Measurements from ENCODE around the gene AKAP13.
A peak's percentile ranks its signal among the peaks of the same experiment; 100 is the strongest.
"Not testable (repeated sequence)": the region's sequence is repeated elsewhere in the genome, so short reads cannot be mapped to it uniquely, and the experiment has no call there.

AKAP13 gene

DNA sequence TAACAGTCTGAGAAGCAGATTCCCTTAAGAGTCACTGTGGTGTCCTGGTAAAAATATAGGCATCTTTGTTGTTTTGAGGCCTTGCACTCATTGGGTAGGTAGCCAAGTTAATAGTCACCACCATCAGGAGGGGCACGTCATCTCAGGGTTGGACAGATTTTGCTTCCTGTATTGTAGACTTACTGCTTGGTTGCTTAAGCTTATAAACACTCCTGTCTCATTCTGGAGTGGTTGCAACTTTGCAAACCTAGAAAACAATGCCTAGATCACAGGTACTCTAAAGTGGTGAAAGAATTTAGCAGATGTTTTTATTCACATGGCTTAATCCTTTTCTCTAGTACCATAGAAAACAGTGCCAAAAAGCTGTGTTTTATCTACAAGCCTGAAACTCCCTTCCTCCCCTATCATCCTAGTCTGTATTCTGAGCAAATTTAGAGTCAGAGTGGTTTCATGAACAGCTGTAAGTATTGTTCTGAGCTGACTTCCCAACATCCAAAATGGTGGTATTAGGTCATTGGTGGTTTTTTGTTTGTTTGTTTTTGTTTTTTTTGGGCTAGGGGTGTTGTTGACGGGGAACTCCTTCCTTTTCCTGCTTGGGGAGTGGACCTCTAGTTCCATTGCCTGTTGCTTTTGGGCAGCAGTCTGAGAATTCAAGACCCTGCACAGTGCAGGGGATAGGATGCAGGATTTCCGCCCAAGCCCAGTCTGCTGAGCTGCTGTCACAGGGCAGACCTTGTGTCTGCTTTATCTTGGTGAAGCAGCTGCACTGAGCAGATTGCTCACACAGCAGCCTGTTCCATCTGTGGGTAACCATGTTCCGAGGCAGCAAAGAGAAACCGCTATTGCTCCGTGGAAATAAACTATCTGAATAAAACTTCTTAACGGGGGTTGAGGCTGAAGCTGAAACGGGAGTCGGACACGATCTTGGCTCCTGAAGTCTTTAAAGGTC is 202.0 kb downstream of the AKAP13 start:
- peak; percentile 64 for DNase-seq

DNA sequence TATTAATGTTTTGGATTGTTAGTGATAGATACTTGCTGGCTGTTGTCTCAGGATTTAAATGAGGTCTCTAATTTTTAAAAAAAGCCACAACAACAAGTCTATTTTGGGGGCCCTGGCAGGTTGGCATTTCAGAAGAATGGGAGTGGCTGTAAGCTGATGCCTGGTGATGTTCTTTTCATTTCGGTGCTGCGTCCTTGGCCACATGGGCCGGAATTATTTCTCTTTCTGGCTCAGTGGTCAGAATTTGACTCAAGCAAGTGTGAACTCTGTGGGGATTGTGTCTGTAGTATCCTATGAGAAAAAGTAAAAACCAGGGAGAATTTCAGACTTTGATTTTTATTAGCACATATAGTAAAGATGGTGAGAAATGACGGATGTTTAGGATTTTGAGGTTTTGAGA is 203.0 kb downstream of the AKAP13 start:
- no peak for DNase-seq

DNA sequence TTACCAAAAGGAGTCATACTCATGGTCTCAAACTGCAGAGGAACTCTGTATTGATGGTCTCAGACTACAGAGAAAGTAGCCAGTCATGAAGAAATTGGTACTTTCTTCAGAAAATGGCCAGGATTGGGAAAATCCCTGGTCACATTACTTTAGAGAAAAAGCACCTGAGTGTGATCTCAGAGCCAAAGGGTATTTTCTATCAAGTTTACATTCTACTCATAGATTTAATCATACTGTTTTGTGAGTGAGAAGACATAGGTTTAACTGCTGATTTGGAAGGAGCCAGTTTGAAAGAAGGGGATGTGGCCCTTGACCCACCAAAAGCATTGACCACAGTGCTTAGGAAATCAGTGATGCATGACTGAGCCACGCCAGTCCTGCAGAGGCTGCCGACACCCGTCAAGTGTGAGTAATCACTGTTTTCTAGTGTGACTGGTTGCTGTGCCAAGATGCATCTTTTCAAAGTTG is 203.6 kb downstream of the AKAP13 start:
- peak; percentile 12 for DNase-seq

DNA sequence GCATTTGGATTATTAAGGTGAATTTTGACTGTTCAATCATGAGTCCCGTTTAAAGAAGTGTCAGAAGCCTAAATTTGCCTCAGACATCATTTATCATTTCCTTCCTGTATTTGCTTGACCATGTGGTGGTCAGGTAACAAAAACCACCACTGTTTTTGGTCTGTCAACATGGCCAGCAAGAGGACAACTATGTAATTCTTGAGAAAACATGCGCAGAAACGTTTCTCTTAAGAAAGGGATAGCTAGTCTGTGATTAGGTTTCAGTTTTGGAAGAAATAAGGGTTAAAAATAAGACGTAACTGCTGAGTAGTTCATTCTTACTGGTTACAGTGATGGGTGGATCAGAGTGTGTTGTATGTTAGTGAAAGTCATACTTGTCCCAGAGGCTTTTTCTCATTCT is 204.5 kb downstream of the AKAP13 start:
- no peak for DNase-seq

DNA sequence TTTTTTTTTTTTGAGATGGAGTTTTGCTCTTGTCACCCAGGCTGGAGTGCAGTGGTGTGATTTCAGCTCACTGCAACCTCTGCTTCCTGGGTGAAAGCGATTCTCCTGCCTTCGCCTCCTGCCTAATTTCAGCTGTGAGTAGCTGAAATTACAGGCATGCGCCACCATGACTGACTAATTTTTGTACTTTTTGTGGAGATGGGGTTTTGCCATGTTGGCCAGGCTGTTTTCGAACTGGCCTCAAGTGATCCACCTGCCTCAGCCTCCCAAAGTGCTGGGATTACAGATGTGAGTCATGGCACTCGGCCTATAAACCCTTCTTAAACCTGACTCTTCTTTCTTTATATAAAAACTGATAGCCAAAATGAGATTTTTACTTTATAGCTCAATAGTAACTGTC is 205.8 kb downstream of the AKAP13 start:
- not testable (repeated sequence) for DNase-seq

DNA sequence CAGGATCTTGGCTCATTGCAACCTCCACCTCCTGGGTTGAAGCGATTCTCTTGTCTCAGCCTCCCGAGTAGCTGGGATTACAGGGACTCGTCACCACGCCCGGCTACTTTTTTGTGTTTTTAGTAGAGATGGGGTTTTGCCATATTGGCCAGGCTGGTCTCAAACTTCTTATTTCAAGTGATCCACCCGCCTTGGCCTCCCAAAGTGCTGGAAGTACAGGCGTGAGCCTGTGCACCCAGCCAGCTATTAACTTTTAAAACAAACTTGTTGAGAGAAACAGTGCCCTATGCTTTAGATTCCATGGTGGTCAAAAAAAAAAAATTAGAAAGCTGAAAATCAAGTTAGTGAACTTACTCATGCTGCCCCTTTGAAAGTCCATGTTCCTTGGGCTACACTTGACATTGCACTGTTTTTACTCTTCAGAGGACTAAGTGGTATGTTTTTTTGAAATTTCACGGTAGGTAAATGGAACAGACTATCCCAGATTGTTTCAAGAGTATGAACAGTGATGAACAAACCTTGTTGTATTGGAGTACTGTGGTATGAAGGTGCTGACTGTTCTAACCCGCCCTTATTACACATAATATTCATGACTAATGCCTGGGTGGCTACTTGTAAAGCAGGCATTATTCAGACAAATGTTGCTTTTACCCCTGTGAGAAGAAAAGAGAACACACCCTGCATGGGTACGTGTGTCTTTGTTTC is 207.5 kb downstream of the AKAP13 start:
- no peak for DNase-seq

DNA sequence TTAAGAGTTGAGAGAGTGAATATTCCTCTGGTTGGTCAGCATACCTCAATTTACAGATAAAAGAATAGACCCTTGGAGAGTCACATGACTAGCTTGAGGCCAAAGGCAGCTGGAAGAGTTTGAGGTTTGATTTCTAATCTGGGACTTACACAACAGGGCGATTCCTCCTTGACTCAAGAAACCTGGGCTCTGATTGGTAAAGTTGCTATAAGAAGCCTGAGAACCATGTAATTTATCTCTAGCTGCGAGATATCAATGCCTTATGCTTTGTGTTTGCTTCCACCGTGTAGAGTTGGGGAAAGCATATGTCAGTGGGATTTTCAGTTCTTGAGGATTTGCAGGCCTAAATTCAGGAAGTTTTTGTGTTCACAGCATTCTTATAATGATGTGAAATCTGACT is 208.3 kb downstream of the AKAP13 start:
- DNase-seq: no peak

DNA sequence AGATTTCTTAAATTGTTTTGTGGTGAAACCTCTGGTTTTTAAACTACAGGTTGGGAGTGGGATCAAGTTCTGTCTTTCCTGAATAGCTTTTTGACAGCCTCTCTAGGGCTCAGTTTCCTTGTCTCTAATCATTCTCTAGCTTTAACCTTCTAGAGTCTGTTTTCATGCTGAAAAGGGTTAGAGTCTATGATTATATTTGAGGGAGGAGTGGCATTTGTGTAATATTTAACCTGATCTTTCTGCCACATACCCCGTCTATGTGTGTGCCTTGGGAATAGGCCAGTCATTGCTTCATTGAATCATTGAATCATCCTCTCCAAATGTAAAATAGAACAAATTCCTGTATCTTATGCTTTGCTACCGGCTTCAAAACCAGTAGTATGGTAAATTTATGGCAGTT is 209.4 kb downstream of the AKAP13 start:
- DNase-seq: no peak

DNA sequence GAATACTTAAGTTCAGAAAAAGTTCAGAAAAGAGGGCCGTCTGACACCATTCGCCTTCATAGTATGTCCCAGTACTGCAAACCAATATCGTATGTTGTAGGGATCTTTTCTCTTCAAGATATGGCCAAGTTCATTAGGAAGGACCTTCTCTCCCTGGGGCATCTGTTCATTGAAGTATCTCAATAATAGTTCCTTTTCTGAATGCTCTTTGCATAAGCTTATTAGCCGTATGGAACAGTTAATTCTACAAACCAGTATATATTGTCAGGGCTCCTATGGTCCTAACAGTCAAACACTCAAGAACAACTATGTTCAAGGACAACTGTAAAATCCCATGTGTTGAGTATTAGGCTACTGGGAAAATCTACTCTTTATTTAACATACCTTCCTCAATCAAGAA is 211.2 kb downstream of the AKAP13 start:
- no peak for DNase-seq

DNA sequence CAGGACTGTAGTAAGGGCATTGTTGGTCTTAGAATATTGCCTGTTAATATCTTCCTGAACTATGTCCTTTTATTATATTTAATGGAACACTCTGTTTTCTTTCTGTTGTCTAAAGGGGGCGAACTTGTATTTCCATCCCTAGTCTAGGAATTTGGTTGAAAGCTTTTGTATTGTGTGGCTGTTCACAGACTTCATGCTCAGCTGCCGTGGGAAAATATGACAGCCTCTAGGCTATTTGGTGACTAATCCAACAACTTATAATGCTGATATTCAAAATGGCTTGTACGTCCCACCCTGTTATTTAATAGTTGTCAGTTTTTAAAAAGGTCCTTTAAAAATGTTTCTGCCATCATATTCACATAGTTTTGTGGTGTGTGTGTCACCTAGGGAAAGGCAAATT is 211.7 kb downstream of the AKAP13 start:
- DNase-seq: no peak

DNA sequence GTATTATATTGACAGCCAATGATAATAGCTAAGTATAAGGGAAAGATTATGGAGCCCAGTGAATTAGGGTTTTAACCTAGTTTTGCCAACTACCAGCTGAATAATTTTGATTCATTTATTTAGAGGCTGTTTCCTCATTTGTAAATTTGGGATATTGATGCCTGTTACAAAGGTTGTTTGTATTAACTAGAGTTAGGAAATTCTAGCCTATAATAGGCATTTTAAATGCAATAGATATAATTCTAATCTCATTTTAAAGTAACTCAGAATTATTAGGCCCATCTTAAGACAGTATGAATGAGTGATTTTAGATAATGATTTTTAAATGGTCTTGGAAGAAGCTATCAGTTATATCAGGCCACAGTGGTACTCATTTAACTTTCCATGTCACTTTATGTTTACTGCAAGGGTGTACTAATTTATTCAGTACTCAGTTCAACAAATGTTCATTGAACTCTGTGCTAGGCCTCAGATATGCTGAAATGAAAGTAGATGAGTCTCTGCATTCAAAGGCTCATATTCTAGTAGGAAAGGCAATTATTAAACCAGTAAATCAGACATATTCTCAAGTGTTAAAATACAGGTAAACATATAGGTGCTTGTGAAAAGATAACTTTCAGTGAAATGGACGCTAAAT is 213.5 kb downstream of the AKAP13 start:
- DNase-seq: no peak

DNA sequence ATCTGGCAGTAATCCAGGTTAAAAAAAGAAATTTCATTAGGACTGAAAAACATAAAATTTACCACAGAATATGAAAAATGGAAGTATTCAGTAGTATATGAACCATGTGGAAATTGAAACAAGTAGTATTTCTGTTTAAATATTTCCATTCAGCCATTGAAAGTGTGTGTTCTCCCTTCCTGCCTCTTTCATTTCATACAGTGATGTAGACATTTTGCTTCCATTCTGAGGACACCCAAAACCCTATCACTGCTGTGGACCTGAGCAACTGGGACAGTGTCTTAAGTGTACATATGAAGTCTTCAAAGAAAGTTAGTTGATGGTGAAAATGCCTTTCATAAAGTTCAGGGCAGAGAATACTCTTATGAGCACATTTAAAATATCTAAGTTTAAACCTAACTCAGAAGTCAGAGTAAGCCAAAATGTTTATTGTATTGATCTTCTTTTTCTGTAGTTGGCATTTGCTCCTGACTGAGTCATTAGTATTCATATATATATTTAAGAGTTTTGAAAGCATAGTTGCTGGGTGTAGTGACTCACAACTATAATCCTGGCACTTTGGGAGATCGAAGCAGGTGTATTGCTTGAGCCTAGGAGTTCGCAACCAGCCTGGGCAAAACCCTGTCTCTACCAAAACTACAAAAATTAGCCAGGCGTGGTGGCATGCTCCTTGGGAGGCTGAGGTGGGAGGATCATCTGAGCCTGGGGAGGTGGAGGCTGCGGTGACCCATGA is 215.6 kb downstream of the AKAP13 start:
- no peak for DNase-seq

DNA sequence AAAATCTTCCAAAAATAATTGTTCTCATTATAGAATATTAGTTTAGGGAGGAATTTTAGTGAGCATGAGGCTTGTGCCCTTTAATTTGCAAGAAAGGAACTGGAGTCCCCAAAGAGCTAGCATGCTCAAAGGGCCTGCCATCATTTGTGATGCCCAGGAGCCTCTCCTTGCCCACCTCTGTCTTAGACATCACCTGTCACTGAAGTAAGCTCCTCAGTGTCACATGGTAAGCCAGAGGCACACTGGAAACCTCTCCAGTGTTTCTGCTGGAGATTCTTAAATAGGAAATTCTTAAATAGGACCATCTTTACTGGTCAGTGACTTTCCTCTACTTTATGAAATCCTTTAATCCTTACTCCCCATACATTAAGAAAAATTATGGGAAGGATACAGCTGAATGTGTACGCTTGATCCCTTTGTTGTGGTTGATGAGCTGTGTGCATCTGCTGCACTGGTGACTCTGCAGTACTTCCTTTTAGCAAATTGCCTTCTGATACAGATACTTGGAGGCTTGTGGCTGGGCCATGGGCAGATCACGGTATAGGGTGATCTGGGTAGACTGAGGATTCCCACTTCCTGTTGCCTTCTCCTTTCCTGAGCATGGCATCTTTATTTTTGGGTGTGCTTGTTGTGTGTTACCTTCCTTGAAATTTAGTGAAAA is 216.9 kb downstream of the AKAP13 start:
- no peak for DNase-seq

DNA sequence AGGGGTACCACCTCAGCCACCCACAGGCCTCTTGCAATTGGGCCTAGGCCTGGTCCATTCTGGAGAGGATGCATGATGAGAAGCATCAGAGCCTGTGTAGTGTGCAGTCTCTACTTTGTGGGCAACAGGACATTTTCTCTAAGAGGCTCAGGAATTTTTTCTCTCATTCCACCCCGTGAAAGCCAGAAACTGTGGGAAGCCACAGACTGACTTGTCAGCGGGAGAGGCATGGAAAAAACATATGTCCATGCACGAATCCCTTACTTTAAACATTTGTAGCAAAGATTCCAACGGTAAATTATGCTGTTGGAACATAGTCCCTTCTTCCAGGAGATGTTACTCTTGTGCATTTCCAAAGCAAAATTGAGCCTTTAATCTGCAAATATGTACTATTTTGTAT is 217.8 kb downstream of the AKAP13 start:
- DNase-seq: no peak

DNA sequence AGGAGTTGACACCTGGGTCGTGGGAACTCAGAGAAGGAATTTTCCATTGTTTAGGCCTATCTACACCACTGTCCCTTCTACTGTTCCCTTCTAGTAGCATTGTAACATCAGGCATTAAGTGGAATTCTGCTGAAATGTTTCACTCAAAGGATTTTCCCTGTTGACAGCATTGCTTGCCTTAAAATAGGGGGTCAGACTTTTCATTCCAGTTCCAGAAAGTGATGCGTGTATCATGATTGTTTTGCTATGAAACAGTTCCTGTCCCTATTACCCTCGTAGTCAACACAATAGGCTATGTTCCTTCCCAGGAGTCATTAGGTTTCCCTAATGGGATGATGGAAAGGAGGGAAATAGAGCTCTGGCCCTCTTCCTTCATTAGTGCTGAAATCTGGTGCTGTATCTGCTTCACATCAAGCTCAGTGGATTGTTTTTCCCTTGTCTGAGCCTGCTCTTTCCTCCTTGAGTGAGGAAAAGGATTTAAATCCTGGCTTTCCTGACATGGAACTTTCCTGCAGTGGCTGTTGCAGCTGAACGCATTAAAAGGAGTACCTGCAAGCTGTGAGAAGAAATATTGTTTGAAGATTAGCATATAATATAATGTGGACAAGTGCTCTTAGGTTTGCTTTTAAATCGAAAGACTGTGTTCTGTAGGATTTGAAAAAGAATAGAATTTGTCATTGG is 218.5 kb downstream of the AKAP13 start:
- DNase-seq: no peak

DNA sequence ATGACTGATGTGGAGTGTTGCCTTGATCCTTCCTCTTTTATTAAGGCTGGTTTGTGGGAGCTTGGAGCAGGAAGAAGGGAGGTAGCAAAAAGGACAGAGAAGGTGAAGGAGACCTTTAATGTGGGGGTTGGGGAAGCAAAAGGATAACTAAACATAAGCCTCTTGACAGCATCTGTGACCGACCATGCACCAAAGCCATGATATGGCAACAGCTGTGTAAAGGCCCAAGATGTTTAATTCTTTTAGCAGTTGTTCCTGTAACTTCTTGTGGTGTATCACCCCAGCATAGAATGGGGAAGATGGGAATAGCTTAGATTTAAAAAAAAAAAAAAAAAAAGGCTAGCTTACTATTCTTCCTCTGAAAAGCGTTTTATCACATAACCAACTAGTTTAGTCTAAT is 219.6 kb downstream of the AKAP13 start:
- no peak for DNase-seq

DNA sequence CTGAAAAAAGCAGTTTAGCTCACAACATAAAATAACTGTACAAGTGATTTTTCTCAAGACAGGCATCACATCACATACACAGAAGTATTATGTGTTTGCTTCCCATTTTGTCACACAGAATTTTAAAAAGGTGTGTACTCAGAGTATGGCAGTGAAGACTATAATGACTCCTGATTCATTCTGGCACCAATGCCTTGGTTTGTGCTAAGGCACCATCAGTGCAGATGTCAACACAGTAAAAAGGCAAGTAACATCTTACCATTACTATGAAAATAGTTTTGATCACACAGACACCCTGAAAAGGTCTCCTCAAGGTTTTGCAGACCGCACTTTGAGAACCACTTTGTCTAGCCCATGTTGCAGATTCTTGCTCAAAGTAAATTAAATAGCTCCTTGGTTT is 222.8 kb downstream of the AKAP13 start:
- DNase-seq: no peak

DNA sequence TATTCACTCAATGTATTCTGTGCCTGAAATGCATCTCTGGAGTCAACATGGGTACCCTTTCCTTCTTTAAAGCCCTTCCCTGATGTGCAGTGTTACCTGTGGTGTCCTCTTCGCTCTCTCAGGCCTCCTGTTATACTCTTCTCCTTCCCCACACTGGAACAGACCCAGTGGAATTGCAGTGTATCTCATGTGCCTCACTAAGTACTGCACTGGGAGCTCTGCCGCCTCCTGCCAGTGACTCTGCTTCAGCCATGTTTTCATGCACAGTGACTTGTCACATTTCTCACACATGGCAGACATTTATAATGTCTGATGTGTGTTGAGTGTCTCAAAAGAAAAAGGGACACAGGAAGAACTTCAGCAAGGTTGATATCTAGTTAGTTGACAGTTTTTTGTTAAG is 223.3 kb downstream of the AKAP13 start:
- no peak for DNase-seq

DNA sequence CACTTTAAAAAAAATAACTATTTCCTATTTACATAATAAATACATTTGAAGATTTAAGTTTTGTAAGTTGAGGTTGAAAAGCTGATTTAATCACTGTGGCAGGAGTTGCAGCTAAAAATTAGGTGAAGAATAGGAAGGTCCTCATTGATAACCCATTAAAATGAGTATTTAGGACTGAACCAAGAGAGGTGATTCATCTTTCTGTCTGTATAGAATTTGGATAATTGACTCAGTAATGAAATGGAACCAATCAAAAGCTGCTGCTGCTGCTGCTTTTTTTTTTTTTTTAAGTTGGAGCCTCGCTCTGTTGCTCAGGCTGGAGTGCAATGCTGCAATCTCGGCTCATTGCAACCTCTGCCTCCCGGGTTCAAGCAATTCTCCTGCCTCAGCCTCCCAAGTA is 223.8 kb downstream of the AKAP13 start:
- DNase-seq: no peak

DNA sequence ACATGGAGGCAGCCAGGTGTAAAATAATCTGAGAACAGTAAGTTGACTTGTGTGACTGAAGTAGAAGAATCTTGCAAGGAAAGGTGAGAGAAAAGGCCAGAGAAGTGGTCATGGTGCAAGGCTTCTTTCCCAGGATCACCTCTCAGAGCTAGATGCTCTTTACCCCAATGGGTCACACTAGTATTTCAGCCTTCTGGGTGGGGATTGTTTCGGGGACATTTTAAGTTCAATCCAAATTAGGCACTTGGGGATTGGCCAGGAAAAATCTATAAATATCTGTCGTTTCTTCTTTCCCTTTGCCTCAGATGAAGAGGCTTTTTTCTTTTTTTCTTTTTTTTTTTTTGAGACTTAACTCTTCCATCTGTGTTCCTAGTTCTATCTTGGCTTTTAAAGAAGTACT is 226.3 kb downstream of the AKAP13 start:
- DNase-seq: no peak

DNA sequence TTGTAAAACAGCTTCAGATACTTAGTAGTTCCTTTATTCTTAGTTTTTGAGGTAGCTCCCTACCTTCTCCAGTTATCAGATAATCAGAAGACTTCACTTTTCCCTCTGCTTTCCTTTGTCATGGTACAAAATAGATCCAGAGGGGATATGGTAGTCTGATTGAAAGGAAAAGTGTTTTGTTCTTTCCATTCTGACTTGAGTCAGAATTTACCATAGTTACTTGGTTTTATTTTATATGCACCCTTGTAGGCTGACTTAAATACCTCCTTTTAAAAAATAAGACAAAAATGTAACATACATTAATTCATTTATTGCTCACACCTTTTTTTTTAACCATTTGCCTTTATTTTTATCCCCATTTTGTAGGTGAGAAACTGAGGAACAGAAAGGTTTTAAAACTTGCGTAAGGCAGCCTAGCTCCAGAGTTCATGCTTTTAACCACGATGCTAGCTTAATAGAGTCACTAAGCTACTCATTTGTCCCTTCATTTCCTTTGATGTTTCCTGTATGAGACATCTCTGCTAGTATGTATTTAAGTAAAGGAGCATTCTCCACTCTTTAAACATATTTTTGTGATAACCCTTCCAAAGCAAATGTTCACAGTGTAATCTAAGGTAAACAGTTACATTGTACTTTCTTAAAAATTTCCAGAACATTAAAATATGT is 226.9 kb downstream of the AKAP13 start:
- DNase-seq: no peak

All from activated CD4-positive, alpha-beta T cell treated with anti-CD3 and anti-CD28 coated beads, Interleukin-2, amount 50 U/mL, for 1 hour (primary cell).